HG03342 (cell line): ENCODE data around the gene MAZ.

ENCODE experiments used
- ATAC-seq: cut with Tn5 transposase; IDR thresholded peaks from one replicate; pipeline ENCODE4 v1.9.1; 2021; ENCODE audit warnings: mild to moderate bottlenecking, moderate library complexity; ENCODE audit not compliant: unreplicated experiment

MAZ gene

DNA sequence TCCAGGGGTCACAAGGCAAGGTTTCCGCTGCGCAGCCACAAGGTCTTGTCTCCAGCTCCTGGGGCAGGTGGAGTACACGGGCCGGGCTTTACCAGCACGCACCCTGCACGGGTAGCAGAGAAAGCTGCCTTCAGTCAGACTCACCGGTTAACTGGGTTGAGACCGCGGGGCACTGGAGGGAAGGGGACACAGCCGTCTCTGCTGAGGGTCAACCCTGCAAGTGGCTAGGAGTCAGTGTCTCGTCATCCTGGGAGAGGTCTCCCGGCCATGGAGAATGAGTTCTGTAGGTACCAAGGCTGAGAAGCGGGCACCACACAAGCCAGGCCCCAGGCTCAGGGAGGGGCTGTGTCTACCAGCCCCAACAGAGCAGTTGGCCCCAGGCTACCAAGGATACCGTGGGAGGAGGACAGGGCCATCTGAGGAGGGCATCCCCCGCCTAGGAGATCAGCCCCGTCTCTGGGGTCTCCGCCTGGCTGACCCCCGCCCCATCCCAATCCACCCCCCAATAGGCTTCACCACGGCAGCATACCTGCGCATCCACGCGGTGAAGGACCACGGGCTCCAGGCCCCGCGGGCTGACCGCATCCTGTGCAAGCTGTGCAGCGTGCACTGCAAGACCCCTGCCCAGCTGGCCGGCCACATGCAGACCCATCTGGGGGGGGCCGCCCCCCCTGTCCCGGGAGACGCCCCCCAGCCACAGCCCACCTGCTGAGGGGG, 2.9 kb downstream of the MAZ start:
- no peak for ATAC-seq

DNA sequence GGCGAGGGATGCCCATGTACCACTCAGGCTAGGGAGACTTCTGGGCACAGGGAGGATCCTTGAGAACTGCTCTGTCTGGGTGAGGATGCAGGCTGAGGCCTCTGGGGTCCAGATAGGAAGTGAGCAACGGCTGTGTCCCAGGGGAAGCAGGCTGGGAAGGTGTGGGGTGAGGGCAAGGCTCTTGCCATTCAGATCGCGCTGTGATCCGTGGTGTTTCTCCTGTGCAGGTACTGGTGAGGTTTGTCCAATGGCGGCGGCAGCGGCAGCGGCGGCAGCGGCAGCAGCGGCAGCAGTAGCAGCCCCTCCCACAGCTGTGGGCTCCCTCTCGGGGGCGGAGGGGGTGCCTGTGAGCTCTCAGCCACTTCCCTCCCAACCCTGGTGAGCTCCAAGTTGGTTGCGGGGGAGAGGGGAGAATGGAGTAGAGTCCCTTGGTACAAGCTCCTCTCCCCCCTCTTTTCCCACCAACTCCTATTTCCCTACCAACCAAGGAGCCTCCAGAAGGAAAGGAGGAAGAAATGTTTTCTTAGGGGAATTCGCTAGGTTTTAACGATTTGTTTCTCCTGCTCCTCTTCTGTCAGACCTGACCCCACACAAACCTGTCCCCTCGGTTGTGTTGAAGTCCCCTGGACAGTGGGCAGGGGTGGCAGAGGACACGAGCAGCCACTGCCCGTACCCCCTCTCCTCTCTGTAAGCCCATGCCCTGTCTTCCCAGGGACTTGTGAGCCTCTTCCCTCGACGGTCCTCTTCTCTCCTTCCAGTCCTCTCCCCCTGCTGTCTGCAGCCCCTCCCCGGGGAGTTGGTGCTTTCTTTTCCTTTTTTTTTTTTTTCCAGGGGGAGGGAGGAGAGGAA, 3.7 kb downstream of the MAZ start:
- ATAC-seq: no peak

DNA sequence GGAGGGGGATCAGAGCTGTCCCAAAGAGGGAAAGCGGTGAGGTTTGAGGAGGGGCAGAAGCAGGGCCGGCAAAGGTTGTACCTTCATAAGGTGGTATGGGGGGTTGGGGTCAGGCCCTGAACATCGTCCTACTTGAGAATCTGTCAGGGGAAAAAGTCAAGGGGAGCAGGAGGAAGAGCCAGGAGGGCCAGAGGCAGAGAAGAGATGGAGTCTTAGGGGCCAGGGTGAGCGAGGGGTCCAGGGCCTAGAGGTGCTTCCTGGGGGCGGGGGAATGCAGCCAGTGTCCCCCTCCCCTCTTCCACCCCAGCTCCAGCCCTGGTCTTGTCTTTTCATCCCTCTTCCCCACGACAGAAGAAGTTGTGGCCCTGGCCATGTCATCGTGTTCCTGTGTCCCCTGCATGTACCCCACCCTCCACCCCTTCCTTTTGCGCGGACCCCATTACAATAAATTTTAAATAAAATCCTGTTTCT, 4.4 kb downstream of the MAZ start:
- no peak for ATAC-seq

DNA sequence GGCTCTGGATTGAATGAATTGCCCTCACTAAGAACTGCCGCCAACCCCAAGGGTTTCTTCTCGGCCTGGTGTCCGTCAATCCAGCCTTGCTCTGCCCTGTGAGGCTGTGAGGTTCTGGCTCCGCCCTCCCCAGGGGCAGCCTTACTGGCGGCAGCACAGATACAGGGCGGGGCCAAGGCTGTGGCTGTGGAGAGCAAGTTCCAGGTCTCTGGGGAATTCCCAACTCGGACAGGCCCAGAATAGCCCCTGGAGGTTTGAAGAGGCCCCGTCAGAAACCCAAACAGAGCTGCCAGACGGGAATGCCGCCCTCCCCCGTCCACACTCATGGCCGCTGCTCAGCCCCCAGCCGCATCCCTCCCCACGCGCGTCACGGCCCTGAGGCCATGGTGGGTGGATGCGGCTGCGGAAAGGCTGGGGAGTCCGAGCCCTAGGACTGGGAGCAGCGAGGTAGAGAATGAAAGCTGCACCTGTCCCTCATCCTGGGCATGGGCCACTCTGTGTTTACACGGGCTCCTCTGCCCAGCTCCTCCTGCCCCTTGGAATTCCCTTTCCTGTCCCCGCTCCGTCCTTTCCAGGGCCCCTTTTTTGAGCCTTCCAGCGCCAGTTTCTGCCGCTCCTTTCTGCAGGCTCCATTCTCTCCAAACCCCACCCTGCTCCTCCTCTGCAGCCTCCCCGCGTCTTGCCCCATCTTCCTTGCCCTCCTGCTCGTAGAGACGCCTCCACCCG, 5.0 kb downstream of the MAZ start:
- peak; percentile 29 for ATAC-seq

DNA sequence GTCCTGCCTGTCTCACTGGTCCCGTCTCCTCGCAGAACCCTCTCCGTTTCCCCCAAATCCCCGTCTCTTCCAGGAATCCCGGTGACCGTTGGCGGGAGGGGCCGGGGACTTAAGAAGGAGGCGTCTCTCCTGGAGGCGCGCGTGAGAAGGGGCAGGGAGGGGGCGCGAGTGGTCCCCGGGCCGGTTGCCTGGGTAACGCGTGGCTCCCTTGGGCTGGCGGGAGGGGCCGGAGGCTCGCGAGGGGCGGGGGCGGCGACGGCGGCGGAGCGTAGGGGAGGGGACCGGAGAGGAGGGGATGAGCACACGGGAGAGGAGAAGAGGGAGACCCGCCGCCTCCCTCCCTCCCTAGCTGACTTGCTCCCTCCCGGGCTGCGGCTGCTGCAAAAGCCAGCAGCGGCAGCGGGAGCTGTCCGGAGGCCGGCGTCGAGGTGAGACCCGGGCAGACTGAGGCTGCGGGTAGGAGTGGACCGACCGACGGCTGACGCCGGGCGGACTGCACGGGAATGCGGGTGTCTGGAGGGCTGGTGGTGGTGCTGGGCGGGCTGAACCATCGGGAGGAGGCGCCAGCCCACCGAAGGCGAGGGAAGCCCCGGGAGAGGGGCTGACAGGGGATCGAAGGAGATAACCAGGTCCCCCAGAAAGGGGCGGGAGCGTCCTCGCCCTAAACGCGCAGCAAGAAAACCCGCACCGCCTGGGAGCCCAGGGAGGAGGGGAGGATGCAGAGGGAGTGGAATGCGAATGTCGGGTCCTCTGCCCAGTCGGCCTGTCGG, 5.8 kb downstream of the MAZ start, which contains the start of gene PRRT2:
Gene PRRT2, plus strand, starts transcription at position 298 of the 770 bp plus-strand sequence. CDS start 862 bp downstream, outside the sequence.
- ATAC-seq: no peak

DNA sequence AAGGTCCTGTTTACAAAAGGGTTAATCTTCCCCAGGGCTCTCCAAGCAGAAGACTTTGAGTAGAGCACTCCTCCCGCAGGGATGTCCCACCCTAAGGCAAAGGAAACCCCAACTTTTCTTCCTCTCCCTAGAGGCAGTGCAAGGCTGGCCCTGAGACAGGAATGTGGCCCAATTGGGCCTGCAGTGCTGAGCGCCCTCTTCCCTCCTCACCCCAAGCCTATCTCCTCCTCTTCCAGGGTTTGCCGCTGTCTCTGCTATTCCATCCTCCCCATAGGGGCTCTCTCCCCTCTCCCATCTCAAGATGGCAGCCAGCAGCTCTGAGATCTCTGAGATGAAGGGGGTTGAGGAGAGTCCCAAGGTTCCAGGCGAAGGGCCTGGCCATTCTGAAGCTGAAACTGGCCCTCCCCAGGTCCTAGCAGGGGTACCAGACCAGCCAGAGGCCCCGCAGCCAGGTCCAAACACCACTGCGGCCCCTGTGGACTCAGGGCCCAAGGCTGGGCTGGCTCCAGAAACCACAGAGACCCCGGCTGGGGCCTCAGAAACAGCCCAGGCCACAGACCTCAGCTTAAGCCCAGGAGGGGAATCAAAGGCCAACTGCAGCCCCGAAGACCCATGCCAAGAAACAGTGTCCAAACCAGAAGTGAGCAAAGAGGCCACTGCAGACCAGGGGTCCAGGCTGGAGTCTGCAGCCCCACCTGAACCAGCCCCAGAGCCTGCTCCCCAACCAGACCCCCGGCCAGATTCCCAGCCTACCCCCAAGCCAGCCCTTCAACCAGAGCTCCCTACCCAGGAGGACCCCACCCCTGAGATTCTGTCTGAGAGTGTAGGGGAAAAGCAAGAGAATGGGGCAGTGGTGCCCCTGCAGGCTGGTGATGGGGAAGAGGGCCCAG, 6.7 kb downstream of the MAZ start:
- ATAC-seq: no peak

DNA sequence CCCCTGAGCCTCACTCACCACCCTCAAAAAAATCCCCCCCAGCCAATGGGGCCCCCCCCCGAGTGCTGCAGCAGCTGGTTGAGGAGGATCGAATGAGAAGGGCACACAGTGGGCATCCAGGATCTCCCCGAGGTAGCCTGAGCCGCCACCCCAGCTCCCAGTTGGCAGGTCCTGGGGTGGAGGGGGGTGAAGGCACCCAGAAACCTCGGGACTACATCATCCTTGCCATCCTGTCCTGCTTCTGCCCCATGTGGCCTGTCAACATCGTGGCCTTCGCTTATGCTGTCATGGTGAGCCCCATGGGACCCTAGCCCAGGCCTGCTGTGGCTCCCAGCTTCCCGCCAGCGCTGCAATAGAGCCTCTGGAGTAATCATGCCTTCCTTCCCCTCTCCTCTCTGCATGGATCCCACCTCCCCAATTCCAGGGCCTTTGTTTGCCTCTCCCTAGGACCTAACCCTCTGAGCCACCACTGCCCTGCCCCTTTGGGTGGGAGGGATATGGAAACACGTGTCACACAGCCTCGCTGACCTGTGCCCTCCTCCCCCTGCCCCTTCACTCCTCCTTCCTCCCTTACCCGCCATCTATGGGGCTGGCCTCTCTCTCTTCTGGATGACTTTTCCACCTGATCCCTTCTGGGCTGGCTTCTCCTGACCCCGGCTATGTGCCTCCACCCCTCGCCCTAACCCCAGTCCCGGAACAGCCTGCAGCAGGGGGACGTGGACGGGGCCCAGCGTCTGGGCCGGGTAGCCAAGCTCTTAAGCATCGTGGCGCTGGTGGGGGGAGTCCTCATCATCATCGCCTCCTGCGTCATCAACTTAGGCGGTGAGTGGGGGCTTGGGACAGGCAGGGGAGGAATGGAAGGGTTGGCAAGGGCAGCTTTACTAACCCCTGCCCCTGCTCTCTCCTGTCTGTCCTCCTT, 7.6 kb downstream of the MAZ start:
- no peak for ATAC-seq

DNA sequence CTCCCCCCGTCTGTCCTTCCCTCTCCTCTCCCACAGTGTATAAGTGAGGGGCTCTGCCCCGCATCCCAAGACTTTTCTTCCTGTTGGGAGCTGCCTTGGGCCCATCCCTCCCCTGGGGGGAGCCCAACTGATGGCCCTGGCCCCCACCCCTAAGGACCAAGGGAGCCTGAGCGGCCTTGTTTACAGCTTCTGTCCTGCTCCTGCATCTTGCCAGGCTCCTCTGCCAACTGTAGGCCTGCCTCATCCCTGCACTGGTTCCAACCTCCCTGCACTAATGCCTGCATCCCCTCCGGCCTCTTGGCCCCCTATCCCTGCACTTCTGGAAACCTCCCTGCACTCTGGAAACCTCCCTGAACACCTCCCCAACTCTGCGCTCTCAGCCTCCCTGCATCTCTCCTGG, 8.3 kb downstream of the MAZ start:
- no peak for ATAC-seq

DNA sequence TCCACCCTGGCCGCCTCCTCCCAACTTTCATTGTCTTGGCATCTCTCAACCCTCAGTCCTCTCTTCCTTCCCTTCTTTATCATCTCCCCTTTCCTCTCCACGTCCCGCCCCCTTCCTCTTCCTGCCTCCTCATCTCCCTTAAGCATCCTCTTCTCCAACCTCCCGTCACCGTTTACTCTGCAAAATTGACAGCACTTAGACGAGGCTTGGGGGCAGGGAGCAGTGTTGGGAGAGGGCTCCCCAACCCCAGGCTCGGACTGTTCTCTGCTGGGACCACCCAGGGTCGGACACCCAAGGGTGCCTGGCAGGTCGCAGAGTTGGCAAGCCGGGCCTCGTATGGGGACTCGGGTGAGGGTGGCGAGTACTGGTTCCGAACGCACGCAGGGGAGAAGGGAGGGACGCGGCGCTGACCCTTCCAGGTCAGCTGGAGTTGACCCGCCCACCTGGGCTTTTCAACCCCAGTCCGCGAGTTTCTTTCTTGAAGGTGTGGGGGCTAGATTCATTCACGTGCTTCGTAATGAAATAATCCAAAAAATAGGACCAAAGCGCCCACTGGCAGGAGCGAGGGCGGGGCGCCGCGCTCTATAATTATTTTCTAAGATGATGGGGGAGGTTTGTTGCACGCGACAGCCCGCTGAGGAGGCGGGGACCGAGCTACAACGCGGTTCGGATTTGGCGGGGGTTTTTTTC, 8.8 kb downstream of the MAZ start:
- ATAC-seq: no peak

DNA sequence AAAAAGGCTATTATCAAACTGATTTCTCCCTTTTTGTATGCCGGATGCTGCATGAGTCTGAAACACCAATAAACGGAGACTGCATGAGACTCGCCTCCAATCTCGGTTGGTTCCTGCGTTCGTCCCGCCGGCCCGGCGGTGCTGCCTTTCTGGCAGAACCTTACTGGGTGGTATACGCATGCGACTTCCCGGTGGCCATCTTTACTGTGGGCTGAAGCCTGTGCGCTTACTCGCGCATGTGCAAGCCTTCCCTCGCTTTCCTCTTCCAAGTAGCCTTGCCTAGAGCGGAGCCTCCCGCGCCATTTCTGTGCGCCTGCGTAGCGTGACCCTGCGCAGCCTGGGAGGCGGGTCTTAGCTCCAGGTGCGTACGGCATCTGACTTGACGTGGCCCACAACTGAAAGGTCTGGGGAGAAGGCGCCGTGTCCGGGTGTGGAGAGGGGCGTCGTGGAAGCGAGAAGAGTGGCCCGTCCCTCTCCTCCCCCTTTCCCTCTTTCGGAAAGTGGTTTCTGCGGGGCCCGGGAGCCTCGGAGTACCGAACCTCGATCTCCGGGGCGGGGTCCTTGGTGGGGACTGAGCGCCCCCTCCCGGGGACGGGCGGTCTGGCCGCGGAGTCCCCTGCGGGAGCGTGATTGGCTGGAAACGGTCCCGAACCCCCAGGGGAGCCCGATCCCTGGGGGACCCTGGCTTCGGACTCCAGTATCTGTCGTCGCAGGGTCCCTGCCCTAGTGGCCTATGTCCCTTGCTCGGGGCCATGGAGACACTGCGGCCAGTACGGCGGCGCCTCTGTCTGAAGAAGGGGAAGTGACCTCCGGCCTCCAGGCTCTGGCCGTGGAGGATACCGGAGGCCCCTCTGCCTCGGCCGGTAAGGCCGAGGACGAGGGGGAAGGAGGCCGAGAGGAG, 9.7 kb downstream of the MAZ start, which contains the start of gene PAGR1:
Gene PAGR1, plus strand, starts transcription at position 360 of the 901 bp plus-strand sequence. Its CDS starts 374 bp downstream, at position 734.
- peak; percentile 55 for ATAC-seq

DNA sequence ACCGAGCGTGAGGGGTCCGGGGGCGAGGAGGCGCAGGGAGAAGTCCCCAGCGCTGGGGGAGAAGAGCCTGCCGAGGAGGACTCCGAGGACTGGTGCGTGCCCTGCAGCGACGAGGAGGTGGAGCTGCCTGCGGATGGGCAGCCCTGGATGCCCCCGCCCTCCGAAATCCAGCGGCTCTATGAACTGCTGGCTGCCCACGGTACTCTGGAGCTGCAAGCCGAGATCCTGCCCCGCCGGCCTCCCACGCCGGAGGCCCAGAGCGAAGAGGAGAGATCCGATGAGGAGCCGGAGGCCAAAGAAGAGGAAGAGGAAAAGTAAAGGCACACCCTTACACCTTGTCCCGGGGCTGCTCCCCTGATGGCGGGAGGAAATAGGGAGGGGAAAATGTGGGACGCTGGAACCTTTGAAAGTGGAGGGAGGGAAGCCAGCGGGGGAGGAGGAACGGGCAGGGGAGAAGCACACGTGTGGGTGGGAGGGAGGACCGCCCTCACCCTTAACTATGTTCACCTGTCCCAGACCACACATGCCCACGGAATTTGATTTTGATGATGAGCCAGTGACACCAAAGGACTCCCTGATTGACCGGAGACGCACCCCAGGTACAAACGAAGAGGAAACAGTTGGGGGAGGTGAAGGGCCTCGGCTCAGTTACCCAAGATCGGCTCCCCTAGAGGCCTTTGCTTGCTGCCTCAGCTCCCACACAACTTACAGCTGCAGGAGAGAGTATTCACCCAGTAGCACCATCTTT, 10.5 kb downstream of the MAZ start:
- peak; percentile 7 for ATAC-seq

DNA sequence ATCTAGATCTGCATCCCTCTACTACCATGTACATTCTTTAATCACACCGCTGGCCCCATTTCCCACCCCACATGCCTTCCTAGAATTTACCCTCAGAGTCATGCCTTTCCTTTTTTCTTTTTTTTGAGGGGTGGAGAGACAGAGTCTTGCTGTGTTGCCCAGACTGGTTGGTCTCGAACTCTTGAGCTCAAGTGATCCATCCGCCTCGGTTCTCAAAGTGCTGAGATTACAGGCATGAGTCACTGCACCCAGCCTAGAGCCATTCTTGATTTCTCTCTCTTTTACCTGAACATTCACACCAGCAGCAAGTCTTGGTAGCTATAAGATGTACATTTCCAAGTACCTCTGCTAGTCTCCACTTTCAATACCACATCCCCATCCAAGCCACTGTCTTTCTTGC, 11.8 kb downstream of the MAZ start:
- no peak for ATAC-seq

DNA sequence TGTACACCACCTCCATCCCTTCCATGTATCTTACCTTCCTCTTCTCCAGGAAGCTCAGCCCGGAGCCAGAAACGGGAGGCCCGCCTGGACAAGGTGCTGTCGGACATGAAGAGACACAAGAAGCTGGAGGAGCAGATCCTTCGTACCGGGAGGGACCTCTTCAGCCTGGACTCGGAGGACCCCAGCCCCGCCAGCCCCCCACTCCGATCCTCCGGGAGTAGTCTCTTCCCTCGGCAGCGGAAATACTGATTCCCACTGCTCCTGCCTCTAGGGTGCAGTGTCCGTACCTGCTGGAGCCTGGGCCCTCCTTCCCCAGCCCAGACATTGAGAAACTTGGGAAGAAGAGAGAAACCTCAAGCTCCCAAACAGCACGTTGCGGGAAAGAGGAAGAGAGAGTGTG, 13.2 kb downstream of the MAZ start:
- no peak for ATAC-seq

DNA sequence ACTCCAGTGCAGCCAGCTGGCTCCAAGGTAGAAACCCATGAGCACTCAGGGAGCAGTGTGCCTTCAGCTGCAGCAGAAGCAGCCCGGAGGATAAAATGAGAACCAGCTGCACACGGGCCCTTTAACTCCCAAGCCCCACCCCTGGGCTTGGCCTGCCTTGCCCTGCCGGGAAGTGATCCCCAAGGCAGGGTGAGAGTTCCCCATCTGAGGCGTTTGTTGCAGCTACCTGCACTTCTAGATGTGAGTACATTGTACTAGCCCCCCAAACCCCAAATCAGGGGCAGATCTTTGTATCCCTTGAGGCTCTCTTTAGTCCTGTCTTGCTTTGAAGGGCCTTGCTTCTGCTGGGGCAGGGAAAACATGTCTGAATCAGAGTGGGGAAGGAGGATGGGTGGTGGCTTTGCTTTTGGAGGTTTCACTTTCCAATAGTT, 14.0 kb downstream of the MAZ start, which contains the start of gene MVP:
Gene MVP, plus strand, starts transcription at position 192 of the 431 bp plus-strand sequence. CDS start 10,088 bp downstream, outside the sequence.
- no peak for ATAC-seq

DNA sequence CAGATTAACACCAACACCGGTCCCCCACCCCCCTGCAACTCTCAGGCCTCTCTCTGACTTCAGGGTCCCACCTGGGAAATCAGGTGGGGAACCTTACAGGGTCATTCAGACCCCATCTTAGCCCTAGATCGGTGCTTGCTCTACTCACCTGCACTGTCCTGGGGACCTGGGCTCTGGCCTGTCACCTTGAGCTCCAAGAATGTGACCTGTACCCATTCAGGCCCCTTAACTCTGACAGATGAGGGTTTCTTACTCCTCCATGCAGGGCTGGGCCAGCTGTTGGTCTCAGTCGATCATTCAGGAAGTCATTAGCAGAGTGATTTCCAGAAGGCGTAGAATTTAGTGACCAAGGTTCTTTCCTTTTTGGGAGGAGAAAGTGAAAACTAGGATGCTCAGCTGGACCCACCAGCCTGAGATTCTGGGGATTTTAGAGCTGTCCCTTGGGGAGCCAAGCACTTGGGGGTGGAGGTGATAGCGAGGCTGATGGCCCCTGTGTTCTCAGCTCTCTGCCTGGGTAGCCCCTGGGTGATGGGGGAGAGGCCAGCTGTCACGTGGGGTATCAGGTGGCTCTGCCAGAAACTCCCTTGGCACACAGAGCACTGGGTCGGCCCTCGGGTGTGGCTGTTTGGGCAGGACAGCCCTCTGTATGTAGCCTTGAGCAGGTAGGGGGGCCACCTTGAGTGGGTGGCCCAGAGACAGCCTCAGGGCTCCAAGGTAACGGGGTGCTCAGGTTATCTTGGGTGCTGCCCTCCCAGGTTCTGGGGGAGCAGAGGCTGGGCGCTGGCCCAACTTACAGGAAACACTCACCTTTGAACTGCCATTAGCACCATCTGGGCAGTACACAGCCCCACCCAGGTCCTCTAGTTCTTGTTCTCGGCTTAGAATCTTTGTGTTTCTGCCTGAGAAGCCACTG, 14.7 kb downstream of the MAZ start:
- ATAC-seq: no peak
